Transverse colon (tissue), 4 donors: Measurements from ENCODE around the gene IL1A. TPM values are rescaled to one million over a fixed set of nuclear protein-coding genes. Genes with fewer than 3 reads are reported as not detected.

ENCODE experiments used
- DNase-seq: peaks from one replicate; pipeline ENCODE4 v3.0.0-alpha.2; 2019
- H3K27ac ChIP-seq, 4 donors: fragments of 200-600 bp; sonication (generic); 2 replicates each; pipeline ENCODE4 v1.5.1; 2016 to 2018; ENCODE audit warnings: inconsistent platforms in 4 of 4
- H3K27me3 ChIP-seq: fragments of 200-600 bp; sonication (generic); 2 replicates; pipeline ENCODE4 v1.5.1; 2017; ENCODE audit warnings: inconsistent platforms
- H3K36me3 ChIP-seq, 4 donors: fragments of 200-600 bp; sonication (generic); 2 replicates each; pipeline ENCODE4 v1.5.1; 2017 to 2019; ENCODE audit warnings: inconsistent platforms in 4 of 4
- H3K4me1 ChIP-seq, 4 donors: fragments of 200-600 bp; sonication (generic); 2 replicates each; pipeline ENCODE4 v1.5.1; 2017 to 2020; ENCODE audit warnings: inconsistent platforms in 4 of 4
- H3K4me3 ChIP-seq, 4 donors: fragments of 200-600 bp; sonication (generic); 1 replicate in 1 of 4; 2 replicates in 3 of 4; pipeline versions ENCODE4 v1.5.1 to v1.6.1; 2017 to 2019; ENCODE audit warnings: inconsistent platforms in 4 of 4
- H3K9me3 ChIP-seq, 2 donors: fragments of 200-600 bp; sonication (generic); 2 replicates each; pipeline ENCODE4 v1.5.1; 2017 to 2019; ENCODE audit warnings: inconsistent platforms in 2 of 2
- CTCF ChIP-seq, 5 experiments: fragments of 200-600 bp in 3 of 5; fragments of 450-650 bp in 2 of 5; sonication (generic) in 3 of 5; IDR thresholded peaks; 1 replicate in 2 of 5; 2 replicates in 3 of 5; pipeline ENCODE4 v1.5.1; 2016 to 2017; ENCODE audit warnings: antibody characterized with exemption in 5 of 5, inconsistent platforms in 3 of 5, mild to moderate bottlenecking in 2 of 5, moderate library complexity in 1 of 5
- EP300 ChIP-seq: sonication (generic); formaldehyde crosslinking; IDR thresholded peaks from one replicate; pipeline ENCODE4 v1.6.1; 2017; ENCODE audit warnings: antibody characterized with exemption, low read depth
- POLR2A ChIP-seq: fragments of 450-650 bp; IDR thresholded peaks from one replicate; pipeline ENCODE4 v1.6.1; 2016; ENCODE audit warnings: antibody characterized with exemption, mild to moderate bottlenecking, moderate library complexity
- POLR2AphosphoS5 ChIP-seq, 3 donors: sonication (generic); formaldehyde crosslinking; IDR thresholded peaks; one replicate each; pipeline ENCODE4 v1.6.1; 2016; ENCODE audit warnings: antibody characterized with exemption in 3 of 3
- WGBS, 2 donors: methylation state at CpG; one replicate each; pipeline ENCODE4 v1.1.5; 2018; ENCODE audit warnings: low coverage in 1 of 2; 5-methylcytosine and 5-hydroxymethylcytosine counted together
- in situ Hi-C, 4 donors: fragments of 200-750 bp; cut with MboI; loops; one replicate each; pipeline versions ENCODE4 v1.15.0 to v1.15.1; 2017; ENCODE audit warnings: low sequenced_read_pairs in 3 of 4, low pct_ligation_motif_present in 1 of 4, low pct_unique_long_range_greater_than_20kb in 1 of 4
- intact Hi-C: fragments of 100-400 bp; cut with DNase I; formaldehyde crosslinking; loops from one replicate; pipeline ENCODE4 v1.15.1; 2023; ENCODE audit warnings: low total_unique reads
- total RNA-seq, 4 donors: library from RNA; depleted of rRNA; stranded (reverse); fragments of >200 nt; gene quantifications; one replicate each; pipeline ENCODE4 v1.1.0, GENCODE V29; 2016

IL1A gene
- total RNA-seq, 4 donors from 2014 or later, result not detected

- WGBS, 2 donors, result 86 to 99% methylated on average over 2 to 3 of the region's 3 CpGs
- Histone ChIP-seq H3K36me3 (no peaks in the 10 kb centered on the region), H3K4me1 (no peaks in the 10 kb centered on the region), H3K27me3 (no peaks in the 10 kb centered on the region), H3K27ac (no peak overlapping the region), H3K9me3 (no peaks in the 10 kb centered on the region), H3K4me3 (no peak overlapping the region)
- intact Hi-C loops, result no loop called here
- no peak for DNase-seq
- TF ChIP-seq CTCF (IDR thresholded peaks at IDR 0.05) (no peak), POLR2AphosphoS5 (IDR thresholded peaks at IDR 0.05) (no peak), EP300 (no peak), POLR2A (no peak)
- in situ Hi-C loops, result loop anchor here in 1 of 4 donors (25.0 kb wide), 1 partner anchor 113 kb away; no protein-coding TSS in a partner anchor
Measured at GRCh38 chr2:112774536-112775285, 9.6 kb downstream of the IL1A start.

DNA sequence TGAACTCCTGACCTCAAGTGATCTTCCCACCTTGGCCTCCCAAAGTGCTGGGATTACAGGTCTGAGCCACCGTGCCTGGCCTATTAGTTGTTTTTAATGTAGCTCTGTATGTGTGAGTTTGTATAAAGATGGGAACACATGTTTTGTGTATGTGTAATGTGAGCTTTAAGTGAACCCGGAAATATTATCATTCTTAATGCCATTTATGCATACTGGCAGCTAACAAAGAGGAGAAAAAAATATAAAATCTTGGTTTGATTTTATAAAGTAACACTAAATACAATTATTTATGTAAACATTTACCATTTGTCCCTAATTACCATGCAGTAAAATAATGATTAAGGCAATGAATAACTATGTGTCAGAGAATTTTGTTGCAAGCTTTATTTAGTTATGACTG, 10.7 kb downstream of the IL1A start:
- no peaks in the 10 kb centered on the region for H3K4me1 ChIP-seq
- in situ Hi-C loops, result loop anchor here in 1 of 4 donors (25.0 kb wide), 1 partner anchor 114 kb away; no protein-coding TSS in a partner anchor
- H3K9me3 ChIP-seq, result no peaks in the 10 kb centered on the region
- H3K27me3 ChIP-seq, result no peaks in the 10 kb centered on the region
- intact Hi-C loops, result no loop called here
- no peak for TF ChIP-seq POLR2AphosphoS5 (IDR thresholded peaks at IDR 0.05)
- TF ChIP-seq POLR2A, result no peak
- TF ChIP-seq CTCF (IDR thresholded peaks at IDR 0.05), result no peak
- TF ChIP-seq EP300, result no peak
- no peak overlapping the region for H3K27ac ChIP-seq
- H3K4me3 ChIP-seq, result no peak overlapping the region
- no peak for DNase-seq
- H3K36me3 ChIP-seq, result no peaks in the 10 kb centered on the region
- 90 to 100% methylated on average over 1 to 2 of the region's 2 CpGs for WGBS, 2 donors

DNA sequence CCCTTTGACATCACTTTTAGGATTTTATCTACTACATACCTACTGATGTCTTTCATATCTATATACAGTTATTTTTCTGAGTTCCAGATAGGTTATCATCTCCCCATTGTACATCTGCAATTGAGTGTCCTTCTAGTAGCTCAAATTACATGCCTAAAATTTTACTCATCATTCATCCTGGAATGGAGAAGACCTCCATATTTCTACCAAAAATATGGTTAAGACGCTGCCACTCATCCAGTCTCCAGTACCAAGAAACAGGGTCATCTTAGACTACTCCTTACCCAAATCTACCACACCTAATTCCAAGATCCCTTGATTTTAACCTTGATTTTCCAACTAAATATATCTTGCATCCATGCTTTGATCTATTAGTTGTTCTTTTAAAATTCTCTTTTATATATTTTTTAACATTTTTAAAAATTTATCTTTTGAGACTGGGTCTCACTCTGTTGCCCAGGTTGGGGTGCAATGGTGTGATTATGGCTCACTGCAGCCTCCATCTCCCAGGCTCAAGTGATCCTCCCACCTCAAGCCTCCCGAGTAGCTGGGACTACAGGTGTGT, 11.3 kb downstream of the IL1A start:
- Histone ChIP-seq H3K4me1 (peaks cover 0 to 3% (median 0%) of the 10 kb centered on the region in 4 donors), H3K9me3 (no peaks in the 10 kb centered on the region), H3K4me3 (no peak overlapping the region), H3K27me3 (no peaks in the 10 kb centered on the region), H3K36me3 (no peaks in the 10 kb centered on the region), H3K27ac (no peak overlapping the region)
- in situ Hi-C loops (loop anchor here in 1 of 4 donors (25.0 kb wide), 1 partner anchor 114 kb away; no protein-coding TSS in a partner anchor), intact Hi-C loops (no loop called here)
- DNase-seq, result no peak
- WGBS, 2 donors, result 65 to 91% methylated on average over 2 of the region's 2 CpGs
- TF ChIP-seq POLR2AphosphoS5 (IDR thresholded peaks at IDR 0.05) (no peak), EP300 (no peak), POLR2A (no peak), CTCF (IDR thresholded peaks at IDR 0.05) (no peak)

DNA sequence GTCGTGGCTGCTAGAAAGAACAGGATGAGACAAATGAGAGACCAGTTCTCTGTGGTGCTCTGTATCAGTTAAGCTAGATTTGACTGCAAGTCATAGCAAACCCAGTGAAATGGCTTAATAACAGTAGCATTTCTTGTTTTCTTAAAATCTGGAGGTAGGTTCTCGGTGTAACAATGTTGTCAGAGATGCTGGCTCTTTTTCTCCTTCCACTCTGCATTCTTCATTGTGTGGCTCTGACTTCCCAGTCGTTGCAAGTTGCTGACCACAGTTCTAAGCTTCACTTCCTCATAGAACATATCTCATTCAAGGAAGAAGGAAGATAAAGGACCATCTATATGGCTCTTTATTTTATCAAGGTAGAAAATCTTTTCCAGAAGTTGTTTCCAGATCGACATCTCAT, 12.0 kb downstream of the IL1A start:
- intact Hi-C loops (no loop called here), in situ Hi-C loops (loop anchor here in 1 of 4 donors (25.0 kb wide), 1 partner anchor 115 kb away; no protein-coding TSS in a partner anchor)
- TF ChIP-seq CTCF (IDR thresholded peaks at IDR 0.05), result no peak
- TF ChIP-seq POLR2AphosphoS5 (IDR thresholded peaks at IDR 0.05), result no peak
- TF ChIP-seq POLR2A, result no peak
- TF ChIP-seq EP300, result no peak
- no peaks in the 10 kb centered on the region for H3K36me3 ChIP-seq
- 67 to 80% methylated on average over 4 of the region's 4 CpGs for WGBS, 2 donors
- no peaks in the 10 kb centered on the region for H3K27me3 ChIP-seq
- H3K4me3 ChIP-seq, result no peak overlapping the region
- peaks cover 0 to 7% (median 0%) of the 10 kb centered on the region in 4 donors for H3K4me1 ChIP-seq
- DNase-seq, result no peak
- H3K27ac ChIP-seq, result no peak overlapping the region
- H3K9me3 ChIP-seq, result no peaks in the 10 kb centered on the region
